ENCODE data around the gene KIF3B. TPM values are rescaled to one million over a fixed set of nuclear protein-coding genes. Genes with fewer than 3 reads are reported as not detected.

Gene KIF3B
- total and polyA plus RNA-seq, 2 of the 13 experiments (the other 11 are each of a cell fraction or from before 2014, with no cell fraction given), result 23.6 to 28.8 TPM

DNA sequence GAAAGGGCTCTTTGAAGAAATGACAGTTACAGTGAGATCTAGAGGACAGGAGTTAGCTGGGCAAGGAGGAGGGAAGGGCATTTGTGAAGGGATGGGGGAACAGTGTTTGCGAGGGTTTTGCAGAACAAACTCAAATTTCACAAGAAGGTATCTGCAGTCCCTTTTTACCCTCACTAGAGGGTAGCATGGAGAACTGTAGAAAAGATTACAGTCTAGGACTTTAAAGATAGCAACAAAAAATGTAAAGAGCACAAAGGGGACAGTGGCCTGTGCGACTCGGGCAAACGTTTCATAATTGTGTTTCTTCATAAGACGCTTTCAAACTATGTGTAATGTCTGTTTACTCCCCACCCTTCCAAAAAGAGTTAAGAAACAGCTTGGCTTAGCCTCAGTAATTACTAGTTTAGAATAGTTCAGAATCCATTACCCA, 59.5 kb downstream of the KIF3B start:
- peak; percentile 86 for DNase-seq (ENCODE audit: low spot score)
- H3K4me3 ChIP-seq (replicated peaks in 1 of 3; ENCODE audit: insufficient read depth in 1 of 3, low read depth in 2 of 3, low read length in 3 of 3), result no peak overlapping the region; a peak in 1 of 6 replicates
- H3K36me3 ChIP-seq (replicated peaks in 1 of 2; ENCODE audit: control insufficient read depth in 1 of 2, insufficient read depth in 2 of 2, low read length in 2 of 2), result peaks cover 3 to 22% of the 10 kb centered on the region in 2 experiments
- H3K9me3 ChIP-seq (ENCODE audit: low read length), result no peaks in the 10 kb centered on the region
- peak overlapping the region; percentile 38 for H3K4me2 ChIP-seq (ENCODE audit: low read depth, low read length)
- no peaks in the 10 kb centered on the region for H4K20me1 ChIP-seq (ENCODE audit: insufficient read depth, low read length)
- H3K4me1 ChIP-seq (ENCODE audit: insufficient read depth, low read length), result peaks cover 47% of the 10 kb centered on the region
- 8% methylated on average over 5 of the region's 5 CpGs for WGBS (ENCODE audit: low lambda C conversion rate)
- H3K27ac ChIP-seq (ENCODE audit: extremely low read length, insufficient read depth, low read length), result no peak overlapping the region
- intact Hi-C loops (cut with micrococcal nuclease; ENCODE audit: unreplicated experiment), result no loop called here
- POLR2A ChIA-PET, result interaction anchor here (1.2 to 5.0 kb wide), 2 partner anchors 21 to 47 kb away, joined by 3 to 36 read pairs; partner anchors contain the start of gene ASXL1
- ATAC-seq, result peak; percentile 80
- peak; percentile 91 for FAIRE-seq
- H3K27me3 ChIP-seq (ENCODE audit: control insufficient read depth in 1 of 2, insufficient read depth in 2 of 2, low read length in 2 of 2), result no peaks in the 10 kb centered on the region
- H3K79me2 ChIP-seq (ENCODE audit: insufficient read depth, low read length), result no peaks in the 10 kb centered on the region
- BruUV-seq (replicated peaks), result no TSS peak
- in situ Hi-C loops (cut with HindIII; ENCODE audit: extremely low pct_ligation_motif_present, low pct_unique_long_range_greater_than_20kb), result no loop called here
- no peak overlapping the region for H2AFZ ChIP-seq (ENCODE audit: low read length)
- CTCF ChIA-PET (ENCODE audit: low intra/inter-chr PET ratio, low total read pairs), result interaction anchor here (1.2 to 1.7 kb wide), 3 partner anchors 11 to 316 kb away, joined by 3 to 5 read pairs (median 3); no protein-coding TSS in a partner anchor
- H3K9ac ChIP-seq (ENCODE audit: insufficient read depth, low read depth, low read length), result no peak overlapping the region
- TF ChIP-seq SRSF4 (IDR thresholded peaks at IDR 0.05; ENCODE audit: low read depth, low read length, poor library complexity, severe bottlenecking) (no peak), SIX4 (CRISPR knock-in tag; IDR thresholded peaks at IDR 0.05) (no peak), TEAD3 (CRISPR knock-in tag; optimal IDR thresholded peaks at IDR 0.05; ENCODE audit: borderline replicate concordance) (peak; percentile 33), ZNF558 (CRISPR knock-in tag; IDR thresholded peaks at IDR 0.05; ENCODE audit: borderline replicate concordance) (no peak), MBD4 (IDR thresholded peaks at IDR 0.05; ENCODE audit: borderline replicate concordance, low read length) (no peak), KLF16 (CRISPR knock-in tag; IDR thresholded peaks at IDR 0.05) (peak in 1 of 2 experiments; percentile 75; a peak in 1 of 4 replicates), TGIF2 (CRISPR knock-in tag; IDR thresholded peaks at IDR 0.05) (no peak), ZNF484 (CRISPR knock-in tag; IDR thresholded peaks at IDR 0.05; ENCODE audit: borderline replicate concordance, low read depth) (no peak), MED8 (CRISPR knock-in tag; IDR thresholded peaks at IDR 0.05; ENCODE audit: insufficient replicate concordance) (peak; percentile 29)
- TF ChIP-seq, protein P1, sequence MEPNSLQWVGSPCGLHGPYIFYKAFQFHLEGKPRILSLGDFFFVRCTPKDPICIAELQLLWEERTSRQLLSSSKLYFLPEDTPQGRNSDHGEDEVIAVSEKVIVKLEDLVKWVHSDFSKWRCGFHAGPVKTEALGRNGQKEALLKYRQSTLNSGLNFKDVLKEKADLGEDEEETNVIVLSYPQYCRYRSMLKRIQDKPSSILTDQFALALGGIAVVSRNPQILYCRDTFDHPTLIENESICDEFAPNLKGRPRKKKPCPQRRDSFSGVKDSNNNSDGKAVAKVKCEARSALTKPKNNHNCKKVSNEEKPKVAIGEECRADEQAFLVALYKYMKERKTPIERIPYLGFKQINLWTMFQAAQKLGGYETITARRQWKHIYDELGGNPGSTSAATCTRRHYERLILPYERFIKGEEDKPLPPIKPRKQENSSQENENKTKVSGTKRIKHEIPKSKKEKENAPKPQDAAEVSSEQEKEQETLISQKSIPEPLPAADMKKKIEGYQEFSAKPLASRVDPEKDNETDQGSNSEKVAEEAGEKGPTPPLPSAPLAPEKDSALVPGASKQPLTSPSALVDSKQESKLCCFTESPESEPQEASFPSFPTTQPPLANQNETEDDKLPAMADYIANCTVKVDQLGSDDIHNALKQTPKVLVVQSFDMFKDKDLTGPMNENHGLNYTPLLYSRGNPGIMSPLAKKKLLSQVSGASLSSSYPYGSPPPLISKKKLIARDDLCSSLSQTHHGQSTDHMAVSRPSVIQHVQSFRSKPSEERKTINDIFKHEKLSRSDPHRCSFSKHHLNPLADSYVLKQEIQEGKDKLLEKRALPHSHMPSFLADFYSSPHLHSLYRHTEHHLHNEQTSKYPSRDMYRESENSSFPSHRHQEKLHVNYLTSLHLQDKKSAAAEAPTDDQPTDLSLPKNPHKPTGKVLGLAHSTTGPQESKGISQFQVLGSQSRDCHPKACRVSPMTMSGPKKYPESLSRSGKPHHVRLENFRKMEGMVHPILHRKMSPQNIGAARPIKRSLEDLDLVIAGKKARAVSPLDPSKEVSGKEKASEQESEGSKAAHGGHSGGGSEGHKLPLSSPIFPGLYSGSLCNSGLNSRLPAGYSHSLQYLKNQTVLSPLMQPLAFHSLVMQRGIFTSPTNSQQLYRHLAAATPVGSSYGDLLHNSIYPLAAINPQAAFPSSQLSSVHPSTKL (CRISPR knock-in tag; IDR thresholded peaks at IDR 0.05), result peak; percentile 56; the same call in 1 of the 2 replicates
- TF ChIP-seq, protein P2, sequence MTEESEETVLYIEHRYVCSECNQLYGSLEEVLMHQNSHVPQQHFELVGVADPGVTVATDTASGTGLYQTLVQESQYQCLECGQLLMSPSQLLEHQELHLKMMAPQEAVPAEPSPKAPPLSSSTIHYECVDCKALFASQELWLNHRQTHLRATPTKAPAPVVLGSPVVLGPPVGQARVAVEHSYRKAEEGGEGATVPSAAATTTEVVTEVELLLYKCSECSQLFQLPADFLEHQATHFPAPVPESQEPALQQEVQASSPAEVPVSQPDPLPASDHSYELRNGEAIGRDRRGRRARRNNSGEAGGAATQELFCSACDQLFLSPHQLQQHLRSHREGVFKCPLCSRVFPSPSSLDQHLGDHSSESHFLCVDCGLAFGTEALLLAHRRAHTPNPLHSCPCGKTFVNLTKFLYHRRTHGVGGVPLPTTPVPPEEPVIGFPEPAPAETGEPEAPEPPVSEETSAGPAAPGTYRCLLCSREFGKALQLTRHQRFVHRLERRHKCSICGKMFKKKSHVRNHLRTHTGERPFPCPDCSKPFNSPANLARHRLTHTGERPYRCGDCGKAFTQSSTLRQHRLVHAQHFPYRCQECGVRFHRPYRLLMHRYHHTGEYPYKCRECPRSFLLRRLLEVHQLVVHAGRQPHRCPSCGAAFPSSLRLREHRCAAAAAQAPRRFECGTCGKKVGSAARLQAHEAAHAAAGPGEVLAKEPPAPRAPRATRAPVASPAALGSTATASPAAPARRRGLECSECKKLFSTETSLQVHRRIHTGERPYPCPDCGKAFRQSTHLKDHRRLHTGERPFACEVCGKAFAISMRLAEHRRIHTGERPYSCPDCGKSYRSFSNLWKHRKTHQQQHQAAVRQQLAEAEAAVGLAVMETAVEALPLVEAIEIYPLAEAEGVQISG (CRISPR knock-in tag; IDR thresholded peaks at IDR 0.05), result peak; percentile 27; the same call in 1 of the 2 replicates
- TF ChIP-seq, protein P3, sequence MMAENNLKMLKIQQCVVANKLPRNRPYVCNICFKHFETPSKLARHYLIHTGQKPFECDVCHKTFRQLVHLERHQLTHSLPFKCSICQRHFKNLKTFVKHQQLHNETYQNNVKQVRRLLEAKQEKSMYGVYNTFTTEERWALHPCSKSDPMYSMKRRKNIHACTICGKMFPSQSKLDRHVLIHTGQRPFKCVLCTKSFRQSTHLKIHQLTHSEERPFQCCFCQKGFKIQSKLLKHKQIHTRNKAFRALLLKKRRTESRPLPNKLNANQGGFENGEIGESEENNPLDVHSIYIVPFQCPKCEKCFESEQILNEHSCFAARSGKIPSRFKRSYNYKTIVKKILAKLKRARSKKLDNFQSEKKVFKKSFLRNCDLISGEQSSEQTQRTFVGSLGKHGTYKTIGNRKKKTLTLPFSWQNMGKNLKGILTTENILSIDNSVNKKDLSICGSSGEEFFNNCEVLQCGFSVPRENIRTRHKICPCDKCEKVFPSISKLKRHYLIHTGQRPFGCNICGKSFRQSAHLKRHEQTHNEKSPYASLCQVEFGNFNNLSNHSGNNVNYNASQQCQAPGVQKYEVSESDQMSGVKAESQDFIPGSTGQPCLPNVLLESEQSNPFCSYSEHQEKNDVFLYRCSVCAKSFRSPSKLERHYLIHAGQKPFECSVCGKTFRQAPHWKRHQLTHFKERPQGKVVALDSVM (CRISPR knock-in tag; IDR thresholded peaks at IDR 0.05), result peak; percentile 34; the same call in 1 of the 2 replicates
- TF ChIP-seq, protein P4, sequence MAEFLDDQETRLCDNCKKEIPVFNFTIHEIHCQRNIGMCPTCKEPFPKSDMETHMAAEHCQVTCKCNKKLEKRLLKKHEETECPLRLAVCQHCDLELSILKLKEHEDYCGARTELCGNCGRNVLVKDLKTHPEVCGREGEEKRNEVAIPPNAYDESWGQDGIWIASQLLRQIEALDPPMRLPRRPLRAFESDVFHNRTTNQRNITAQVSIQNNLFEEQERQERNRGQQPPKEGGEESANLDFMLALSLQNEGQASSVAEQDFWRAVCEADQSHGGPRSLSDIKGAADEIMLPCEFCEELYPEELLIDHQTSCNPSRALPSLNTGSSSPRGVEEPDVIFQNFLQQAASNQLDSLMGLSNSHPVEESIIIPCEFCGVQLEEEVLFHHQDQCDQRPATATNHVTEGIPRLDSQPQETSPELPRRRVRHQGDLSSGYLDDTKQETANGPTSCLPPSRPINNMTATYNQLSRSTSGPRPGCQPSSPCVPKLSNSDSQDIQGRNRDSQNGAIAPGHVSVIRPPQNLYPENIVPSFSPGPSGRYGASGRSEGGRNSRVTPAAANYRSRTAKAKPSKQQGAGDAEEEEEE (CRISPR knock-in tag; IDR thresholded peaks at IDR 0.05; ENCODE audit: borderline replicate concordance), result 0 out of 2 replicates have a peak, but pooled peaks have one; percentile 35
